ENCODE measurements around the gene SCRT2.

Gene SCRT2

GRCh38 chr20:635893-636338 is 39.7 kb downstream of the SCRT2 start:
- Histone ChIP-seq H3K36me3 (ENCODE audit: control insufficient read depth, low read length) (no peaks in the 10 kb centered on the region), H3K9me3 (ENCODE audit: control insufficient read depth, insufficient read depth, low read length) (no peaks in the 10 kb centered on the region), H3K27me3 (ENCODE audit: control insufficient read depth, low read length) (no peaks in the 10 kb centered on the region; the same call in 1 of the 2 replicates), H3F3A (ENCODE audit: control insufficient read depth, insufficient read depth) (no peaks in the 10 kb centered on the region), H3K4me2 (ENCODE audit: low read length) (no peak overlapping the region), H3K79me2 (ENCODE audit: control insufficient read depth, low read length) (no peaks in the 10 kb centered on the region), H4K20me1 (ENCODE audit: control insufficient read depth, insufficient read depth, low read depth, low read length) (no peaks in the 10 kb centered on the region), H3K4me3 (ENCODE audit: low read length) (no peak overlapping the region), H3K27ac (ENCODE audit: low read depth, low read length) (no peak overlapping the region), H3K9me2 (replicated peaks; ENCODE audit: control insufficient read depth, low read length) (no peaks in the 10 kb centered on the region), H3K4me1 (ENCODE audit: control insufficient read depth, low read length) (no peaks in the 10 kb centered on the region)
- TF ChIP-seq CTCF (IDR thresholded peaks at IDR 0.05; ENCODE audit: low read depth, low read length, poor library complexity, severe bottlenecking) (no peak), EZH2phosphoT487 (IDR thresholded peaks at IDR 0.05; ENCODE audit: borderline replicate concordance, low read length) (no peak)

GRCh38 chr20:635028-635892 is 40.3 kb downstream of the SCRT2 start:
- no peaks in the 10 kb centered on the region for H3K9me3 ChIP-seq (ENCODE audit: control insufficient read depth, insufficient read depth, low read length)
- TF ChIP-seq CTCF (IDR thresholded peaks at IDR 0.05; ENCODE audit: low read depth, low read length, poor library complexity, severe bottlenecking) (no peak), EZH2phosphoT487 (IDR thresholded peaks at IDR 0.05; ENCODE audit: borderline replicate concordance, low read length) (no peak)
- H3K27ac ChIP-seq (ENCODE audit: low read depth, low read length): no peak overlapping the region

GRCh38 chr20:634148-634925 is 41.3 kb downstream of the SCRT2 start:
- Histone ChIP-seq H3K79me2 (ENCODE audit: control insufficient read depth, low read length) (no peaks in the 10 kb centered on the region), H4K20me1 (ENCODE audit: control insufficient read depth, insufficient read depth, low read depth, low read length) (no peaks in the 10 kb centered on the region), H3K27ac (ENCODE audit: low read depth, low read length) (no peak overlapping the region), H3K4me1 (ENCODE audit: control insufficient read depth, low read length) (no peaks in the 10 kb centered on the region), H3K27me3 (ENCODE audit: control insufficient read depth, low read length) (no peaks in the 10 kb centered on the region; the same call in 1 of the 2 replicates), H3F3A (ENCODE audit: control insufficient read depth, insufficient read depth) (no peaks in the 10 kb centered on the region), H3K9me2 (replicated peaks; ENCODE audit: control insufficient read depth, low read length) (no peaks in the 10 kb centered on the region), H3K9me3 (ENCODE audit: control insufficient read depth, insufficient read depth, low read length) (no peaks in the 10 kb centered on the region), H3K36me3 (ENCODE audit: control insufficient read depth, low read length) (no peaks in the 10 kb centered on the region), H3K4me2 (ENCODE audit: low read length) (no peak overlapping the region), H3K4me3 (ENCODE audit: low read length) (no peak overlapping the region)
- no peak for TF ChIP-seq EZH2phosphoT487 (IDR thresholded peaks at IDR 0.05; ENCODE audit: borderline replicate concordance, low read length)
- TF ChIP-seq CTCF (IDR thresholded peaks at IDR 0.05; ENCODE audit: low read depth, low read length, poor library complexity, severe bottlenecking): no peak

More at GRCh38 chr20:635028-635892, 40.3 kb downstream of the SCRT2 start:
- no peaks in the 10 kb centered on the region for H3K4me1 ChIP-seq (ENCODE audit: control insufficient read depth, low read length)
- no peak overlapping the region for H3K4me2 ChIP-seq (ENCODE audit: low read length)
- H3K4me3 ChIP-seq (ENCODE audit: low read length): no peak overlapping the region
- H3K79me2 ChIP-seq (ENCODE audit: control insufficient read depth, low read length): no peaks in the 10 kb centered on the region
- H3K36me3 ChIP-seq (ENCODE audit: control insufficient read depth, low read length): no peaks in the 10 kb centered on the region
- H3K27me3 ChIP-seq (ENCODE audit: control insufficient read depth, low read length): no peaks in the 10 kb centered on the region; the same call in 1 of the 2 replicates
- H4K20me1 ChIP-seq (ENCODE audit: control insufficient read depth, insufficient read depth, low read depth, low read length): no peaks in the 10 kb centered on the region
- no peaks in the 10 kb centered on the region for H3K9me2 ChIP-seq (replicated peaks; ENCODE audit: control insufficient read depth, low read length)
- no peaks in the 10 kb centered on the region for H3F3A ChIP-seq (ENCODE audit: control insufficient read depth, insufficient read depth)
